H1 (cell line): ENCODE data around the gene WRAP53. TPM values are rescaled to one million over a fixed set of nuclear protein-coding genes. Genes with fewer than 3 reads are reported as not detected.

Experiments
- CHD7 ChIP-seq: fragments of 300-600 bp; sonication (generic); IDR thresholded peaks from 2 replicates; pipeline ENCODE4 v1.7.1; 2012; ENCODE audit warnings: low read length, moderate library complexity, mild to moderate bottlenecking, inconsistent platforms; ENCODE audit not compliant: insufficient replicate concordance
- JUN ChIP-seq: IDR thresholded peaks from 2 replicates; pipeline ENCODE4 v1.6.1; 2011; ENCODE audit warnings: low read depth, mild to moderate bottlenecking, improper control_type of control experiment, low read length
- RNF2 ChIP-seq: fragments of 200-900, 300-1000 bp; sonication (generic); IDR thresholded peaks from 2 replicates; pipeline ENCODE4 v1.7.1; 2016; ENCODE audit warnings: borderline replicate concordance, low read depth, mild to moderate bottlenecking, antibody characterized with exemption, low read length; ENCODE audit not compliant: poor library complexity, severe bottlenecking; ENCODE audit errors: missing control alignments
- USF2 ChIP-seq: IDR thresholded peaks from 2 replicates; pipeline ENCODE4 v1.6.1; 2011; ENCODE audit warnings: low read length, improper control_type of control experiment
- polyA plus RNA-seq, 7 experiments: library from polyadenylated mRNA; depleted of rRNA in 3 of 7; stranded (reverse) in 5 of 7; unstranded in 2 of 7; fragments of >200 nt in 5 of 7; fragments of 200-250 nt in 2 of 7; gene quantifications; 1 replicate in 5 of 7; 2 replicates in 1 of 7; 4 replicates in 1 of 7; pipeline versions ENCODE4 v1.2.1 to v1.2.3, GENCODE V29; 2011 to 2013; ENCODE audit warnings: missing spikeins in 2 of 7, mixed read lengths in 2 of 7
- total RNA-seq: library from RNA; stranded (reverse); fragmentation: NEBNext Ultra II Directional; extraction: Animal tissue kit (Norgen Biotek cat#: 25700); gene quantifications from 2 replicates; pipeline ENCODE4 v1.2.1, GENCODE V29; 2021

WRAP53 gene
- total and polyA plus RNA-seq, 2 of the 8 experiments (the other 6 are each of a cell fraction or from before 2014, with no cell fraction given), result 29.2 to 30.1 TPM

- no peak for TF ChIP-seq JUN
- no peak for TF ChIP-seq CHD7
- no peak for TF ChIP-seq RNF2
- no peak for TF ChIP-seq USF2
These were observed 19.8 kb upstream of the WRAP53 start (continued) for GRCh38 chr17:7668482-7668881.
